Natural killer cell (primary cell): ENCODE measurements around the gene NRIP3. TPM values are rescaled to one million over a fixed set of nuclear protein-coding genes. Genes with fewer than 3 reads are reported as not detected.

ENCODE experiments used
- ATAC-seq, 3 donors: fragments of 150-1000 bp in 2 of 3; fragments of 200-7000 bp in 1 of 3; cut with Tn5 transposase; 1 replicate in 1 of 3; 2 replicates in 2 of 3; pipeline ENCODE4 v1.10.0; 2021; ENCODE audit warnings: mild to moderate bottlenecking in 2 of 3, moderate library complexity in 2 of 3
- DNase-seq, 2 donors: peaks; one replicate each; pipeline versions ENCODE4 v3.0.0 to v3.0.0-alpha.2; 2013 to 2021; ENCODE audit warnings: mixed read lengths in 1 of 2
- H3K27ac ChIP-seq: one replicate; pipeline ENCODE4 v1.5.1; 2013; ENCODE audit warnings: mild to moderate bottlenecking, low read length
- H3K27me3 ChIP-seq: one replicate; pipeline ENCODE4 v1.6.1; 2013; ENCODE audit warnings: low read length; ENCODE audit not compliant: control insufficient read depth, insufficient read depth
- H3K36me3 ChIP-seq: one replicate; pipeline ENCODE4 v1.6.1; 2013; ENCODE audit warnings: low read length; ENCODE audit not compliant: control insufficient read depth, insufficient read depth
- H3K4me1 ChIP-seq: one replicate; pipeline ENCODE4 v1.6.1; 2013; ENCODE audit warnings: low read length; ENCODE audit not compliant: control insufficient read depth, insufficient read depth
- H3K4me3 ChIP-seq: one replicate; pipeline ENCODE4 v1.5.1; 2013; ENCODE audit warnings: low read length
- H3K9me3 ChIP-seq: one replicate; pipeline ENCODE4 v1.6.1; 2013; ENCODE audit warnings: low read length; ENCODE audit not compliant: control insufficient read depth, insufficient read depth
- H3K27ac Mint-ChIP-seq, 2 donors: one replicate each; pipeline ENCODE4 v1.8.0; 2022; ENCODE audit warnings: mild to moderate bottlenecking in 2 of 2, mixed read lengths in 2 of 2, moderate library complexity in 1 of 2
- H3K27me3 Mint-ChIP-seq, 2 donors: one replicate each; pipeline ENCODE4 v1.8.0; 2022; ENCODE audit warnings: low read depth in 2 of 2, mixed read lengths in 2 of 2
- H3K36me3 Mint-ChIP-seq: one replicate; pipeline ENCODE4 v1.8.0; 2022; ENCODE audit warnings: mixed read lengths
- H3K4me1 Mint-ChIP-seq, 2 donors: one replicate each; pipeline ENCODE4 v1.8.0; 2022; ENCODE audit warnings: mixed read lengths in 2 of 2
- H3K4me3 Mint-ChIP-seq: one replicate; pipeline ENCODE4 v1.8.0; 2022; ENCODE audit warnings: mild to moderate bottlenecking, moderate library complexity, mixed read lengths
- H3K9me3 Mint-ChIP-seq, 2 donors: one replicate each; pipeline ENCODE4 v1.8.0; 2022; ENCODE audit warnings: mixed read lengths in 2 of 2
- WGBS: methylation state at CpG from one replicate; pipeline ENCODE4 v1.1.7; 2013; ENCODE audit warnings: missing lambda C conversion rate; ENCODE audit not compliant: insufficient coverage; 5-methylcytosine and 5-hydroxymethylcytosine counted together
- intact Hi-C: fragments of 100-400 bp; cut with micrococcal nuclease; formaldehyde crosslinking; loops from one replicate; pipeline ENCODE4 v1.14.2; 2022
- total RNA-seq, 4 donors: library from RNA; stranded (reverse); fragments of 120-200 nt in 1 of 4; gene quantifications; one replicate each; pipeline versions ENCODE4 v1.2.3 to v1.2.4, GENCODE V29; 2013 to 2022
- TF ChIP-seq, protein P1 (sequence below): fragments of 200-600 bp; IDR thresholded peaks from one replicate; pipeline ENCODE4 v1.8.0; 2022; ENCODE audit warnings: antibody characterized with exemption

The NRIP3 gene
- 1 to 10 TPM; 2.3 to 6.1 (median 4.6) TPM for total RNA-seq
- 0.56 TPM for total RNA-seq (2013)

DNA sequence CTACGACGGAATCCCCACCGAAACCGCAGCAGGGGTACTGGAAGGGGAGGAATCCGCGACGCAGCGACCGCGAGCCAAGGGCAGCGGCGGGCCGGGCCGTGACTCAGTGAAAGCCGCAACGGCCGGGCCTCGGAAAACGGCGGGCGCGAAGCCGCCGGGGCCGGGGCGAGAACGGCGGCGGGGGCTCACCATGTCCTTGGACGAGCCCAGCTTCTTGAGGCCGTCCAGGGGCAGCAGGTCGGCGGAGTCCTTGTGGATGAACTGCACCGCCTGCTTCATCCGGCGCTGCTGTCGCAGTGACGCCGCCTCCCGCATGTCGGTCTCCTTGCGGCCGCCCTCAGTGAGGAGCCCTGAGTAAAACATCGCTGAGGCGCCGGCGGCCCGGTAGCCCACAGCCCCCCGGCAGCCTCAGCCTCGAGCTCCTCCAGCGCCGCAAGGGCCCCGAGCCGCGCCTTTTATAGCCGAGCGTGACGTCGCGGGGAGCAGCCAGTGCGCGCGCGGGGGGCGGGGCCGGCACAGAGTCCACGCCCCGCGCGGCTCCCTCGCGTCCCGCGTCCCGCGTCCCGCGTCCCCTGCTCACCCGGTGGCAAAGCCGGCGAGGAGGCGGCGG lies at the start of gene NRIP3:
NRIP3 (minus strand) TSS at position 429 of the 610 bp plus-strand sequence; CDS start at position 363, 66 bp downstream.
- peaks cover 6 to 18% of the 10 kb centered on the region in 2 donors for H3K4me1 Mint-ChIP-seq
- Histone ChIP-seq H3K4me3 (peak within 1 kb of the TSS; percentile 35), H3K9me3 (no peaks in the 10 kb centered on the region), H3K27ac (no peak within 1 kb of the TSS), H3K36me3 (no peaks in the 10 kb centered on the region), H3K27me3 (peaks cover 32% of the 10 kb centered on the region), H3K4me1 (peaks cover 13% of the 10 kb centered on the region)
- H3K27ac Mint-ChIP-seq = peak within 1 kb of the TSS in 1 of 2 donors; percentile 81
- H3K27me3 Mint-ChIP-seq = peaks cover 30 to 48% of the 10 kb centered on the region in 2 donors
- intact Hi-C loops = loop anchor here (2.0 to 5.0 kb wide), 3 partner anchors 39 to 754 kb away; partner anchors contain the start of gene TMEM9B
- peak; percentile 79 to 86 (median 86) for ATAC-seq
- no peaks in the 10 kb centered on the region for H3K36me3 Mint-ChIP-seq
- WGBS = 1% methylated on average over 83 of the region's 83 CpGs
- TF ChIP-seq, protein P1, sequence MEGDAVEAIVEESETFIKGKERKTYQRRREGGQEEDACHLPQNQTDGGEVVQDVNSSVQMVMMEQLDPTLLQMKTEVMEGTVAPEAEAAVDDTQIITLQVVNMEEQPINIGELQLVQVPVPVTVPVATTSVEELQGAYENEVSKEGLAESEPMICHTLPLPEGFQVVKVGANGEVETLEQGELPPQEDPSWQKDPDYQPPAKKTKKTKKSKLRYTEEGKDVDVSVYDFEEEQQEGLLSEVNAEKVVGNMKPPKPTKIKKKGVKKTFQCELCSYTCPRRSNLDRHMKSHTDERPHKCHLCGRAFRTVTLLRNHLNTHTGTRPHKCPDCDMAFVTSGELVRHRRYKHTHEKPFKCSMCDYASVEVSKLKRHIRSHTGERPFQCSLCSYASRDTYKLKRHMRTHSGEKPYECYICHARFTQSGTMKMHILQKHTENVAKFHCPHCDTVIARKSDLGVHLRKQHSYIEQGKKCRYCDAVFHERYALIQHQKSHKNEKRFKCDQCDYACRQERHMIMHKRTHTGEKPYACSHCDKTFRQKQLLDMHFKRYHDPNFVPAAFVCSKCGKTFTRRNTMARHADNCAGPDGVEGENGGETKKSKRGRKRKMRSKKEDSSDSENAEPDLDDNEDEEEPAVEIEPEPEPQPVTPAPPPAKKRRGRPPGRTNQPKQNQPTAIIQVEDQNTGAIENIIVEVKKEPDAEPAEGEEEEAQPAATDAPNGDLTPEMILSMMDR = no peak
- peak; percentile 80 to 91 for DNase-seq
- no peaks in the 10 kb centered on the region for H3K9me3 Mint-ChIP-seq
- H3K4me3 Mint-ChIP-seq = peak within 1 kb of the TSS; percentile 89

DNA sequence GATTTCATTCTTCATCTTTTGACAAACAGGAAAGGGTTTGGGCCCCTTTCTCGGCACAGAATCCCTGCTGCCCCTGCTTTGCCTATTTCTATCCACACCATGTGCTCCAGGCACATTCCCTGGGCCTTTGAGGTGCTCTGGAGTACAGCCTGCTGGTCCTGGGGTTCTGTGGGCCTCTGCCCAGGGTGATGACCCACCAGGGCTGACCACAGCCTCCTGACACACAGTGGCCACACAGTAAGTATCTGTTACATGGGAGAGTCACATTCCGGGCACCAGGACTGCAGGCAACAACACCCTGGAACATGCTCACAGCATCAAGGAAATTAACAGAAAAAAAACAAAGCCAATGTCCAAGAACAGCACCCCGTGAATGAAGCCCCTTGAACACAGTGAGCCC lies 48.5 kb upstream of the NRIP3 start:
- DNase-seq = no peak
- Histone ChIP-seq H3K4me3 (no peak overlapping the region), H3K9me3 (no peaks in the 10 kb centered on the region), H3K27me3 (no peaks in the 10 kb centered on the region), H3K4me1 (no peaks in the 10 kb centered on the region), H3K36me3 (no peaks in the 10 kb centered on the region), H3K27ac (no peak overlapping the region)
- intact Hi-C loops = no loop called here
- Mint-ChIP-seq H3K9me3 (no peaks in the 10 kb centered on the region), H3K27ac (no peak overlapping the region), H3K4me3 (no peak overlapping the region), H3K27me3 (no peaks in the 10 kb centered on the region), H3K4me1 (no peaks in the 10 kb centered on the region), H3K36me3 (no peaks in the 10 kb centered on the region)
- TF ChIP-seq, protein P1 = no peak
- 86% methylated on average over 3 of the region's 3 CpGs for WGBS
- ATAC-seq = no peak

- H3K27me3 Mint-ChIP-seq = peaks cover 0 to under 1% of the 10 kb centered on the region in 2 donors
- Histone ChIP-seq H3K4me3 (no peak overlapping the region), H3K4me1 (no peaks in the 10 kb centered on the region), H3K27ac (no peak overlapping the region), H3K36me3 (no peaks in the 10 kb centered on the region), H3K27me3 (no peaks in the 10 kb centered on the region), H3K9me3 (no peaks in the 10 kb centered on the region)
- no peak for ATAC-seq
- no peaks in the 10 kb centered on the region for H3K4me1 Mint-ChIP-seq
- intact Hi-C loops = no loop called here
- no peak for DNase-seq
- H3K36me3 Mint-ChIP-seq = no peaks in the 10 kb centered on the region
- no peak overlapping the region for H3K4me3 Mint-ChIP-seq
- no peaks in the 10 kb centered on the region for H3K9me3 Mint-ChIP-seq
- TF ChIP-seq, protein P1 = no peak
- WGBS = 88% methylated on average over 2 of the region's 2 CpGs
- H3K27ac Mint-ChIP-seq = no peak overlapping the region
These were observed 46.2 kb upstream of the NRIP3 start for GRCh38 chr11:9049959-9050358.
